Measurements from ENCODE around the gene NSF.
"Not testable (repeated sequence)": the region's sequence is repeated elsewhere in the genome, so short reads cannot be mapped to it uniquely, and the experiment has no call there.

Gene NSF

GRCh38 chr17:46759141-46759540, 168.7 kb downstream of the NSF start:
- no peaks in the 10 kb centered on the region for H3K9me3 ChIP-seq (replicated peaks in 1 of 11)
- H3K36me3 ChIP-seq: peaks cover 37 to 73% (median 55%) of the 10 kb centered on the region in 11 experiments
- H3K4me2 ChIP-seq: no peak overlapping the region
- H3K27ac ChIP-seq: no peak overlapping the region
- H3K27me3 ChIP-seq: no peaks in the 10 kb centered on the region
- no peak overlapping the region for H3K9ac ChIP-seq
- no peak overlapping the region for H3K4me3 ChIP-seq
- H4K20me1 ChIP-seq: no peaks in the 10 kb centered on the region
- TF ChIP-seq Cebpa-rat (IDR thresholded peaks at IDR 0.05): no peak
- H3K4me1 ChIP-seq: no peaks in the 10 kb centered on the region; a peak in 1 of 20 replicates

- H3K27me3 ChIP-seq: peaks cover 0 to 1% (median 0%) of the 10 kb centered on the region in 11 experiments; a peak in 1 of 22 replicates
- no peak overlapping the region for H3K9ac ChIP-seq
- H4K20me1 ChIP-seq: no peaks in the 10 kb centered on the region; a peak in 1 of 22 replicates
- H3K36me3 ChIP-seq: peaks cover 3 to 30% (median 12%) of the 10 kb centered on the region in 11 experiments; a peak in 15 of 22 replicates
- TF ChIP-seq Cebpa-rat (IDR thresholded peaks at IDR 0.05): no peak
- H3K9me3 ChIP-seq (replicated peaks in 1 of 11): no peaks in the 10 kb centered on the region
- no peak overlapping the region for H3K4me2 ChIP-seq
- H3K4me3 ChIP-seq: no peak overlapping the region
- H3K27ac ChIP-seq: no peak overlapping the region
- H3K4me1 ChIP-seq: no peaks in the 10 kb centered on the region
These were observed 172.9 kb downstream of the NSF start for GRCh38 chr17:46763416-46763815.

GRCh38 chr17:46764000-46764708, 173.7 kb downstream of the NSF start:
- Histone ChIP-seq H3K36me3 (peaks cover 3 to 22% (median 5%) of the 10 kb centered on the region in 11 experiments; a peak in 13 of 22 replicates), H4K20me1 (no peaks in the 10 kb centered on the region; a peak in 1 of 22 replicates), H3K4me1 (no peaks in the 10 kb centered on the region), H3K9me3 (replicated peaks in 1 of 11) (no peaks in the 10 kb centered on the region), H3K9ac (no peak overlapping the region), H3K4me3 (no peak overlapping the region), H3K4me2 (no peak overlapping the region), H3K27me3 (peaks cover 0 to 6% (median under 1%) of the 10 kb centered on the region in 11 experiments; a peak in 12 of 22 replicates), H3K27ac (no peak overlapping the region)
- no peak for TF ChIP-seq Cebpa-rat (IDR thresholded peaks at IDR 0.05)

- H3K4me2 ChIP-seq: no peak overlapping the region
- TF ChIP-seq Cebpa-rat (IDR thresholded peaks at IDR 0.05): no peak
- no peaks in the 10 kb centered on the region for H3K9me3 ChIP-seq (replicated peaks in 1 of 11)
These were observed 174.4 kb downstream of the NSF start for GRCh38 chr17:46764709-46765401.

GRCh38 chr17:46765453-46765852, 175.0 kb downstream of the NSF start:
- H3K4me1 ChIP-seq: peaks cover 0 to 8% (median 5%) of the 10 kb centered on the region in 10 experiments; a peak in 12 of 20 replicates
- H4K20me1 ChIP-seq: peaks cover 0 to 7% (median 0%) of the 10 kb centered on the region in 11 experiments; a peak in 2 of 22 replicates
- H3K9me3 ChIP-seq (replicated peaks in 1 of 11): no peaks in the 10 kb centered on the region
- H3K4me2 ChIP-seq: no peak overlapping the region
- H3K27ac ChIP-seq: no peak overlapping the region
- H3K4me3 ChIP-seq: no peak overlapping the region
- H3K27me3 ChIP-seq: peaks cover 13 to 19% (median 14%) of the 10 kb centered on the region in 11 experiments
- no peak overlapping the region; a peak in 1 of 22 replicates for H3K9ac ChIP-seq
- TF ChIP-seq Cebpa-rat (IDR thresholded peaks at IDR 0.05): no peak
- peaks cover 0 to 9% (median 0%) of the 10 kb centered on the region in 11 experiments; a peak in 1 of 22 replicates for H3K36me3 ChIP-seq

More at GRCh38 chr17:46764709-46765401, 174.4 kb downstream of the NSF start:
- Histone ChIP-seq H3K9ac (no peak overlapping the region), H3K4me3 (no peak overlapping the region), H4K20me1 (peaks cover 0 to 1% (median 0%) of the 10 kb centered on the region in 11 experiments; a peak in 2 of 22 replicates), H3K36me3 (peaks cover 0 to 15% (median 1%) of the 10 kb centered on the region in 11 experiments; a peak in 6 of 22 replicates), H3K27ac (no peak overlapping the region), H3K27me3 (peaks cover 7 to 13% (median 8%) of the 10 kb centered on the region in 11 experiments), H3K4me1 (peaks cover 0 to 3% (median 0%) of the 10 kb centered on the region in 10 experiments; a peak in 3 of 20 replicates)

GRCh38 chr17:46766493-46767491, 176.3 kb downstream of the NSF start:
- H3K9me3 ChIP-seq (replicated peaks in 1 of 11): no peaks in the 10 kb centered on the region
- peaks cover 0 to 9% (median 0%) of the 10 kb centered on the region in 11 experiments; a peak in 2 of 22 replicates for H4K20me1 ChIP-seq
- no peak overlapping the region for H3K4me3 ChIP-seq
- no peak overlapping the region for H3K27ac ChIP-seq
- no peak for TF ChIP-seq Cebpa-rat (IDR thresholded peaks at IDR 0.05)
- peaks cover 0 to 15% (median 13%) of the 10 kb centered on the region in 10 experiments; a peak in 16 of 20 replicates for H3K4me1 ChIP-seq
- no peak overlapping the region for H3K4me2 ChIP-seq
- peaks cover 0 to 8% (median 0%) of the 10 kb centered on the region in 11 experiments; a peak in 1 of 22 replicates for H3K36me3 ChIP-seq
- peaks cover 20 to 30% (median 24%) of the 10 kb centered on the region in 11 experiments for H3K27me3 ChIP-seq
- no peak overlapping the region for H3K9ac ChIP-seq

GRCh38 chr17:46768540-46768870, 178.0 kb downstream of the NSF start:
- Histone ChIP-seq H3K4me2 (no peak overlapping the region), H3K4me1 (peaks cover 11 to 31% (median 29%) of the 10 kb centered on the region in 10 experiments), H3K36me3 (peaks cover 0 to 1% (median 0%) of the 10 kb centered on the region in 11 experiments; a peak in 1 of 22 replicates), H3K9me3 (replicated peaks in 1 of 11) (no peaks in the 10 kb centered on the region), H3K9ac (no peak overlapping the region), H3K27me3 (peaks cover 20 to 38% (median 31%) of the 10 kb centered on the region in 11 experiments), H3K4me3 (no peak overlapping the region), H3K27ac (no peak overlapping the region), H4K20me1 (peaks cover 0 to 9% (median 0%) of the 10 kb centered on the region in 11 experiments; a peak in 2 of 22 replicates)
- TF ChIP-seq Cebpa-rat (IDR thresholded peaks at IDR 0.05): no peak

- H3K27me3 ChIP-seq: peaks cover 20 to 38% (median 31%) of the 10 kb centered on the region in 11 experiments
- H4K20me1 ChIP-seq; H3K36me3 ChIP-seq; H3K4me3 ChIP-seq; H3K4me2 ChIP-seq; H3K9ac ChIP-seq; H3K9me3 ChIP-seq (replicated peaks in 1 of 11); H3K27ac ChIP-seq: not testable (repeated sequence)
- H3K4me1 ChIP-seq: peaks cover 11 to 35% (median 33%) of the 10 kb centered on the region in 10 experiments
These were observed 178.4 kb downstream of the NSF start for GRCh38 chr17:46768896-46769295.

All from BLaER1 treated with 17β-estradiol and CSF1 and Interleukin-3, amounts not matched to agents 10 nM and 100 nM (cell line).